ENCODE measurements around the gene IL1A. TPM values are rescaled to one million over a fixed set of nuclear protein-coding genes. Genes with fewer than 3 reads are reported as not detected.

The IL1A gene
- total and polyA plus RNA-seq, 2 experiments from 2014 or later, result not detected

- no peaks in the 10 kb centered on the region for H3K4me1 ChIP-seq (ENCODE audit: low read depth)
- no peaks in the 10 kb centered on the region for H3K27me3 ChIP-seq
- no peak for DNase-seq (ENCODE audit: low read depth in 1 of 2, low spot score in 1 of 2)
- no peaks in the 10 kb centered on the region for H3K36me3 ChIP-seq
- TF ChIP-seq, protein P1, sequence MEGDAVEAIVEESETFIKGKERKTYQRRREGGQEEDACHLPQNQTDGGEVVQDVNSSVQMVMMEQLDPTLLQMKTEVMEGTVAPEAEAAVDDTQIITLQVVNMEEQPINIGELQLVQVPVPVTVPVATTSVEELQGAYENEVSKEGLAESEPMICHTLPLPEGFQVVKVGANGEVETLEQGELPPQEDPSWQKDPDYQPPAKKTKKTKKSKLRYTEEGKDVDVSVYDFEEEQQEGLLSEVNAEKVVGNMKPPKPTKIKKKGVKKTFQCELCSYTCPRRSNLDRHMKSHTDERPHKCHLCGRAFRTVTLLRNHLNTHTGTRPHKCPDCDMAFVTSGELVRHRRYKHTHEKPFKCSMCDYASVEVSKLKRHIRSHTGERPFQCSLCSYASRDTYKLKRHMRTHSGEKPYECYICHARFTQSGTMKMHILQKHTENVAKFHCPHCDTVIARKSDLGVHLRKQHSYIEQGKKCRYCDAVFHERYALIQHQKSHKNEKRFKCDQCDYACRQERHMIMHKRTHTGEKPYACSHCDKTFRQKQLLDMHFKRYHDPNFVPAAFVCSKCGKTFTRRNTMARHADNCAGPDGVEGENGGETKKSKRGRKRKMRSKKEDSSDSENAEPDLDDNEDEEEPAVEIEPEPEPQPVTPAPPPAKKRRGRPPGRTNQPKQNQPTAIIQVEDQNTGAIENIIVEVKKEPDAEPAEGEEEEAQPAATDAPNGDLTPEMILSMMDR (IDR thresholded peaks at IDR 0.05; ENCODE audit: low read depth, low read length), result no peak
- H3K4me3 ChIP-seq, result no peak overlapping the region
- no peak overlapping the region for H3K27ac ChIP-seq
- H3K9me3 ChIP-seq (ENCODE audit: low read depth), result no peaks in the 10 kb centered on the region
These were observed 36.8 kb upstream of the IL1A start for GRCh38 chr2:112821142-112821541.

- H3K9me3 ChIP-seq (ENCODE audit: low read depth), result no peaks in the 10 kb centered on the region
- no peak for DNase-seq (ENCODE audit: low read depth in 1 of 2, low spot score in 1 of 2)
- no peak overlapping the region for H3K27ac ChIP-seq
- no peaks in the 10 kb centered on the region for H3K27me3 ChIP-seq
- no peak overlapping the region for H3K4me3 ChIP-seq
- no peaks in the 10 kb centered on the region for H3K4me1 ChIP-seq (ENCODE audit: low read depth)
- TF ChIP-seq, protein P1 (IDR thresholded peaks at IDR 0.05; ENCODE audit: low read depth, low read length), result no peak
- no peaks in the 10 kb centered on the region for H3K36me3 ChIP-seq
These were observed 36.0 kb upstream of the IL1A start for GRCh38 chr2:112820343-112820742.

- no peak overlapping the region for H3K27ac ChIP-seq
- TF ChIP-seq, protein P1 (IDR thresholded peaks at IDR 0.05; ENCODE audit: low read depth, low read length), result no peak
- no peaks in the 10 kb centered on the region for H3K9me3 ChIP-seq (ENCODE audit: low read depth)
- H3K4me1 ChIP-seq (ENCODE audit: low read depth), result no peaks in the 10 kb centered on the region
- no peak for DNase-seq (ENCODE audit: low read depth in 1 of 2, low spot score in 1 of 2)
- H3K4me3 ChIP-seq, result no peak overlapping the region
- H3K36me3 ChIP-seq, result no peaks in the 10 kb centered on the region
- H3K27me3 ChIP-seq, result no peaks in the 10 kb centered on the region
These were observed 34.8 kb upstream of the IL1A start for GRCh38 chr2:112819081-112819480.

DNA sequence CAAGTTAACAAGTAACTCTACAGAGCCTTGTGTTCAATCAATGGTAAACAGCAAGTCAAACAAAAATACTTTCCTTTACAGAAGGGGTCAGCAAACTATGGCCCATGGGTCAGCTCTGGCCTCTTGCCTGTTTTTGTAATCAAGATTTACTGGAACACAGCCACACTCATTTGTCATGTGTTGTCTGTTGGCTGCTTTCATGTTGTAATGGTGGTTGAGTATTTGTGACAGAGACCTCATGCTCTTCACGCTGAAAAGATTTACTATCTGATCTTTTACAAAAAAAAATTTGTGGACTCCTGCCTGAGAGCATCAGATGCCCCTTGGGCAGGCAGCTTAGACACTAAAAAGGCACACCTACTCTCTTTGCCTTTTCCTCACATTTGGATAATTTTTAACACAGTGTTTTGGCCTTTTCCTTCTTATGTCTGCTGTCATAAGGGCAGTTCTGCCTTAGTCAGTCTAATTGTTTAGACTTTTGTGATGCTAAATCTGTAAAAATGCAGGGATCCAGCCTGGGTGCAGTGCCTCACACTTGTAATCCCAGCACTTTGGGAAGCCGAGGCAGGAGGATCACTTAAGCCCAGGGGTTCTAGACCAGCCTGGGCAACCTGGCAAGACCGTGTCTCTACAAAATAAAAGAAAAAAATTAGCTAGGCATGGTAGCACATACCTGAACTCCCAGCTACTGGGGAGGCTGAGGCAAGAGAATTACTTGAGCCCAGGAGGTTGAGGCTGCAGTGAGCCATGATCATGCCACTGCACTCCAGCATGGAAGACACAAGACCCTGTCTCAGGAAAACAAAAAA lies 34.0 kb upstream of the IL1A start:
- H3K9me3 ChIP-seq (ENCODE audit: low read depth), result no peaks in the 10 kb centered on the region
- H3K4me1 ChIP-seq (ENCODE audit: low read depth), result no peaks in the 10 kb centered on the region
- H3K27me3 ChIP-seq, result no peaks in the 10 kb centered on the region
- no peak overlapping the region for H3K4me3 ChIP-seq
- DNase-seq (ENCODE audit: low read depth in 1 of 2, low spot score in 1 of 2), result peak in 1 of 2 donors; percentile 41
- H3K36me3 ChIP-seq, result no peaks in the 10 kb centered on the region
- TF ChIP-seq, protein P1 (IDR thresholded peaks at IDR 0.05; ENCODE audit: low read depth, low read length), result no peak
- H3K27ac ChIP-seq, result no peak overlapping the region

DNA sequence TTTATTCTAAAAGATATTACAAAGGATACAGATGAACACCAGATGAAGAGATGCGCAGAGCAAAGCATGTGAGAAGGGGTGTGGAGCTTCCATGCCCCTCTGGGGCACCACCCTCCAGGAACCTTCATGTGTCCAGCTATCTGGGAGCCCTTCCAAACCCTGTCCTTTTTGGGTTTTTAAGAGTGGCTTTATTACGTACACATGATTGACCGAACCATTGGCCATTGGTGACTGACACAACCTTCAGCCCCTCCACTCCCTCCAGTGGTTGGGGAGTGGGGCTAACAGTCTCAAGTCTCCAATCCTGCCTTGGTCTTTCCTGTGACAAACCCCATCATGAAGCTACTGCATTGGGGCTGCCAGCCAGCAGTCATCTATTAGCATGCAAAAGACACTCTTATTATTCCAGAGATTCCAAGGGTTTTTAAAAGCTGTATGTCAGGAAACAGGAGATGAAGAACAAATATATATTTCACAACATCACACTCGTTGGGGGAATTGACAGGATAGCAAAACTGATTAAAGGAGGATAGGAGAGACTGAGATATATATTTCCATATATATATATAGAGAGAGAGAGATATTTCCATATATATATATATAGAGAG lies 32.9 kb upstream of the IL1A start:
- H3K4me3 ChIP-seq, result no peak overlapping the region
- no peaks in the 10 kb centered on the region for H3K27me3 ChIP-seq
- no peaks in the 10 kb centered on the region for H3K4me1 ChIP-seq (ENCODE audit: low read depth)
- H3K9me3 ChIP-seq (ENCODE audit: low read depth), result no peaks in the 10 kb centered on the region
- H3K36me3 ChIP-seq, result no peaks in the 10 kb centered on the region
- no peak overlapping the region for H3K27ac ChIP-seq
- DNase-seq (ENCODE audit: low read depth in 1 of 2, low spot score in 1 of 2), result no peak
- TF ChIP-seq, protein P1 (IDR thresholded peaks at IDR 0.05; ENCODE audit: low read depth, low read length), result no peak

Measured in cardiac muscle cell (in vitro differentiated cells and primary cell).